ENCODE results near the gene STK39. TPM values are rescaled to one million over a fixed set of nuclear protein-coding genes. Genes with fewer than 3 reads are reported as not detected.

Gene STK39
- total RNA-seq, 2 experiments from 2014 or later = 7.9 to 9.5 TPM

- Histone ChIP-seq H3K27ac (ENCODE audit: low read depth in 1 of 2, low read length in 2 of 2) (no peak overlapping the region), H3K36me3 (ENCODE audit: insufficient read depth, low read length) (no peaks in the 10 kb centered on the region), H3K27me3 (ENCODE audit: control insufficient read depth in 1 of 2, insufficient read depth in 2 of 2, low read length in 2 of 2) (no peaks in the 10 kb centered on the region), H3K4me1 (ENCODE audit: insufficient read depth, low read length) (peaks cover 34% of the 10 kb centered on the region), H3K9me3 (ENCODE audit: control insufficient read depth in 1 of 2, insufficient read depth in 1 of 2, low read length in 2 of 2) (no peaks in the 10 kb centered on the region), H3K4me3 (ENCODE audit: low read length) (no peak overlapping the region)
- H3K36me3 Mint-ChIP-seq (ENCODE audit: low read depth) = no peaks in the 10 kb centered on the region
- ATAC-seq (ENCODE audit: poor library complexity) = no peak
- H3K9me3 Mint-ChIP-seq = no peaks in the 10 kb centered on the region
- H3K27me3 Mint-ChIP-seq = no peaks in the 10 kb centered on the region
- H3K4me3 Mint-ChIP-seq = no peak overlapping the region
- DNase-seq = no peak
- H3K4me1 Mint-ChIP-seq (ENCODE audit: low read depth) = peaks cover 58% of the 10 kb centered on the region
- intact Hi-C loops (cut with DNase I, micrococcal nuclease) = loop anchor here (5.0 kb wide), 2 partner anchors 42 to 52 kb away; no protein-coding TSS in a partner anchor
- no peak for TF ChIP-seq CTCF (IDR thresholded peaks at IDR 0.05)
- no peak overlapping the region for H3K27ac Mint-ChIP-seq
- CTCF ChIA-PET = interaction anchor here (0.6 kb wide), 1 partner anchor 57 kb away, joined by 3 read pairs; no protein-coding TSS in a partner anchor
- POLR2A ChIA-PET = no interaction called here
Measured at GRCh38 chr2:168190590-168191336, 56.6 kb downstream of the STK39 start.

- CTCF ChIA-PET = interaction anchor here (1.0 kb wide), 1 partner anchor 9 kb away, joined by 3 read pairs; no protein-coding TSS in a partner anchor
- DNase-seq (no peak), ATAC-seq (ENCODE audit: poor library complexity) (no peak)
- Histone ChIP-seq H3K36me3 (ENCODE audit: insufficient read depth, low read length) (no peaks in the 10 kb centered on the region), H3K4me3 (ENCODE audit: low read length) (no peak overlapping the region), H3K9me3 (ENCODE audit: control insufficient read depth in 1 of 2, insufficient read depth in 1 of 2, low read length in 2 of 2) (no peaks in the 10 kb centered on the region), H3K27ac (ENCODE audit: low read depth in 1 of 2, low read length in 2 of 2) (no peak overlapping the region), H3K27me3 (ENCODE audit: control insufficient read depth in 1 of 2, insufficient read depth in 2 of 2, low read length in 2 of 2) (no peaks in the 10 kb centered on the region), H3K4me1 (ENCODE audit: insufficient read depth, low read length) (peaks cover 26% of the 10 kb centered on the region)
- Mint-ChIP-seq H3K4me1 (ENCODE audit: low read depth) (peaks cover 58% of the 10 kb centered on the region), H3K27me3 (no peaks in the 10 kb centered on the region), H3K4me3 (no peak overlapping the region), H3K9me3 (no peaks in the 10 kb centered on the region), H3K36me3 (ENCODE audit: low read depth) (no peaks in the 10 kb centered on the region), H3K27ac (no peak overlapping the region)
- intact Hi-C loops (cut with DNase I, micrococcal nuclease) = loop anchor here (5.0 kb wide), 2 partner anchors 42 to 52 kb away; no protein-coding TSS in a partner anchor
- POLR2A ChIA-PET = no interaction called here
- TF ChIP-seq CTCF (IDR thresholded peaks at IDR 0.05) = no peak
Measured at GRCh38 chr2:168189835-168190569, 57.4 kb downstream of the STK39 start.

- peaks cover 54% of the 10 kb centered on the region for H3K4me1 Mint-ChIP-seq (ENCODE audit: low read depth)
- Histone ChIP-seq H3K27ac (ENCODE audit: low read depth in 1 of 2, low read length in 2 of 2) (no peak overlapping the region), H3K9me3 (ENCODE audit: control insufficient read depth in 1 of 2, insufficient read depth in 1 of 2, low read length in 2 of 2) (no peaks in the 10 kb centered on the region), H3K27me3 (ENCODE audit: control insufficient read depth in 1 of 2, insufficient read depth in 2 of 2, low read length in 2 of 2) (no peaks in the 10 kb centered on the region), H3K4me1 (ENCODE audit: insufficient read depth, low read length) (peaks cover 13% of the 10 kb centered on the region), H3K4me3 (ENCODE audit: low read length) (no peak overlapping the region), H3K36me3 (ENCODE audit: insufficient read depth, low read length) (no peaks in the 10 kb centered on the region)
- no peak for DNase-seq
- TF ChIP-seq CTCF (IDR thresholded peaks at IDR 0.05) = no peak
- no peak for ATAC-seq (ENCODE audit: poor library complexity)
- H3K27me3 Mint-ChIP-seq = no peaks in the 10 kb centered on the region
- H3K36me3 Mint-ChIP-seq (ENCODE audit: low read depth) = no peaks in the 10 kb centered on the region
- CTCF ChIA-PET = no interaction called here
- POLR2A ChIA-PET = no interaction called here
- no peaks in the 10 kb centered on the region for H3K9me3 Mint-ChIP-seq
- no peak overlapping the region for H3K4me3 Mint-ChIP-seq
- H3K27ac Mint-ChIP-seq = no peak overlapping the region
- intact Hi-C loops (cut with DNase I, micrococcal nuclease) = no loop called here
Measured at GRCh38 chr2:168188002-168188401, 59.4 kb downstream of the STK39 start.
